ENCODE results near the gene THBS2. TPM values are rescaled to one million over a fixed set of nuclear protein-coding genes. Genes with fewer than 3 reads are reported as not detected.
"Not testable (repeated sequence)": the region's sequence is repeated elsewhere in the genome, so short reads cannot be mapped to it uniquely, and the experiment has no call there.

THBS2 gene
- total RNA-seq, 4 donors from 2014 or later = 3.6 to 7.7 (median 4.8) TPM

DNA sequence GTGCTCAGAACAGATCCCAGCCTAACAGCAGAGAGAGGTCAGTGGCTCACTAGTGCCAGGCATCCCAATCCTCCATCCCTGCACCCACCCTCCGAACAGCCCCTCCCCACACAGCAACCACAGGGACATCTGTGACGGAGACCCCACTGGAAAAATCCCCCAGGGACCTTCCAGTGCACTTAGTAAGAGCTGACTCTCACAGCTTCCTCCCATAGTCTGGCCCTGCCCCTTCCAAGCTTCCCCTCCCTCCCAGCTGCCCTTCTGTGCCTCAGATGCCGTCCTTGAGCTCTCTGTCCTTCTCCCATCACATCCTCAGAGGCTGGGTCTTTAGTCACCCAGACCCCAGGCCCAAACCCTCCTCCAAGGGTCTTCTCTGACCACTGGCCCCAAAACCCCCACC is 9.7 kb upstream of the THBS2 start:
- no peak for TF ChIP-seq POLR2A (IDR thresholded peaks at IDR 0.05)
- TF ChIP-seq, protein P1, sequence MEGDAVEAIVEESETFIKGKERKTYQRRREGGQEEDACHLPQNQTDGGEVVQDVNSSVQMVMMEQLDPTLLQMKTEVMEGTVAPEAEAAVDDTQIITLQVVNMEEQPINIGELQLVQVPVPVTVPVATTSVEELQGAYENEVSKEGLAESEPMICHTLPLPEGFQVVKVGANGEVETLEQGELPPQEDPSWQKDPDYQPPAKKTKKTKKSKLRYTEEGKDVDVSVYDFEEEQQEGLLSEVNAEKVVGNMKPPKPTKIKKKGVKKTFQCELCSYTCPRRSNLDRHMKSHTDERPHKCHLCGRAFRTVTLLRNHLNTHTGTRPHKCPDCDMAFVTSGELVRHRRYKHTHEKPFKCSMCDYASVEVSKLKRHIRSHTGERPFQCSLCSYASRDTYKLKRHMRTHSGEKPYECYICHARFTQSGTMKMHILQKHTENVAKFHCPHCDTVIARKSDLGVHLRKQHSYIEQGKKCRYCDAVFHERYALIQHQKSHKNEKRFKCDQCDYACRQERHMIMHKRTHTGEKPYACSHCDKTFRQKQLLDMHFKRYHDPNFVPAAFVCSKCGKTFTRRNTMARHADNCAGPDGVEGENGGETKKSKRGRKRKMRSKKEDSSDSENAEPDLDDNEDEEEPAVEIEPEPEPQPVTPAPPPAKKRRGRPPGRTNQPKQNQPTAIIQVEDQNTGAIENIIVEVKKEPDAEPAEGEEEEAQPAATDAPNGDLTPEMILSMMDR (IDR thresholded peaks at IDR 0.05 in 4 of 5, conservative IDR thresholded peaks at IDR 0.05 in 1 of 5) = no peak
- no peaks in the 10 kb centered on the region for H3K27me3 ChIP-seq
- in situ Hi-C loops (cut with MboI; ENCODE audit: low sequenced_read_pairs in 4 of 4) = no loop called here
- intact Hi-C loops (cut with DNase I; ENCODE audit: low total_unique reads) = no loop called here
- DNase-seq = no peak
- no peaks in the 10 kb centered on the region for H3K9me3 ChIP-seq
- H3K36me3 ChIP-seq = no peaks in the 10 kb centered on the region
- no peaks in the 10 kb centered on the region for H3K4me1 ChIP-seq
- H3K4me3 ChIP-seq = no peak overlapping the region
- no peak for ATAC-seq
- no peak overlapping the region for H3K27ac ChIP-seq

DNA sequence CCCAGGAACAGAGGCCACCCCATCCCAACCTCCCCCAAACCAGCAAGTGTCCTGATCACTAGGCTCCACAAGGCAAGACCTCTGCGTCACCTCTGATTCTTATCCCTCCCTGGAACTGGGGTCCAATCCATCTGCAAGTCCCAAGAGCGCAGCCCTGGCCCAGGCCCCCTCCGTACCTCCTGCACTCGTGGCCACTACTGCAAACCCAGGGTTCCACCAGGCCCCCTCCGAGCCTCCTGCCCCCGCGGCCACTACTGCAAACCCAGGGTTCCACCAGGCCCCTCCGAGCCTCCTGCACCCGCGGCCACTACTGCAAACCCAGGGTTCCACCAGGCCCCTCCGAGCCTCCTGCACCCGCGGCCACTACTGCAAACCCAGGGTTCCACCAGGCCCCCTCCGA is 9.0 kb upstream of the THBS2 start:
- DNase-seq; H3K4me3 ChIP-seq; H3K4me1 ChIP-seq; intact Hi-C loops (cut with DNase I; ENCODE audit: low total_unique reads); H3K9me3 ChIP-seq; in situ Hi-C loops (cut with MboI; ENCODE audit: low sequenced_read_pairs in 4 of 4); H3K27ac ChIP-seq; ATAC-seq; H3K36me3 ChIP-seq; H3K27me3 ChIP-seq: not testable (repeated sequence)

DNA sequence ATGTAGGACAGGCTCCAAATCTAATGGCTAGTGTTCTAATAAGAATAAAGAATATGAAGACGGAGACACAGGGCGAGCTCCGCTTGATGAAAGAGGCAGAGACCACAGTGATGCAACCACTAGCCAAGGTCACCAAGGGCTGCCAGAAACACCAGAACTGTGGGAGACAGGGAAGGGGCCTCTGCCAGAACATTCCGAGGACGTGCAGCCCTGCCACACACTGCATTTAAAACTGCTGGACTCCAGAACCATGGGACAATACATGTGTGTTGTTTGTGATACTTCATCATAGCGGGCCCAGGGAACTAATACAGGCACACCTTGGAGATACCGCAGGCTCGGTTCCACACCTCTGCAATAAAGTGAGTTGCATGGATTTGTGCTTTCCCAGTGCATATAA is 2.9 kb upstream of the THBS2 start:
- DNase-seq (no peak), ATAC-seq (no peak)
- no peak for TF ChIP-seq POLR2A (IDR thresholded peaks at IDR 0.05)
- Histone ChIP-seq H3K27ac (no peak overlapping the region), H3K36me3 (no peaks in the 10 kb centered on the region), H3K4me3 (no peak overlapping the region), H3K4me1 (no peaks in the 10 kb centered on the region), H3K9me3 (no peaks in the 10 kb centered on the region), H3K27me3 (peaks cover 10 to 27% (median 15%) of the 10 kb centered on the region in 3 donors)
- intact Hi-C loops (cut with DNase I; ENCODE audit: low total_unique reads) (no loop called here), in situ Hi-C loops (cut with MboI; ENCODE audit: low sequenced_read_pairs in 4 of 4) (no loop called here)

DNA sequence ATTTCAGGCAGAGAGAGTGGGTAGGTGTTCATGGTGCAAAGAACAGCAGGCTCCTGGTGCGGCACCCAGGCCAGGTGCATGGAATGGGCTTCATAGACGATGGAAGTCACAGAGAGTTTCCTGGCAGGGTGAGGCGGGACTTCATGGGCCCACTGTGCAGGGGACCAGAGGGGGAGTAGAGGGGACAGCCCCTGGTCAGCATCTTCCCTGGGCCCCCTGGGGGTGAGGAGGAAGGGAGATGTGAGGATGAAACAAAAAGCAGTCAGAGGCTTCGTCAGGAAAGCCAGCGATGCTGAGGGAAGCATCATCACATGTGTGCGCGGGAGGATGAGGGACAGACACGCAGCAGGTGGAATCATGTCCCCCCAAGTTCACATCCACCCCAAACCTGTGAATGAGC is 2.4 kb upstream of the THBS2 start:
- peaks cover 10 to 27% (median 18%) of the 10 kb centered on the region in 3 donors for H3K27me3 ChIP-seq
- intact Hi-C loops (cut with DNase I; ENCODE audit: low total_unique reads) = no loop called here
- TF ChIP-seq, protein P1 (IDR thresholded peaks at IDR 0.05 in 4 of 5, conservative IDR thresholded peaks at IDR 0.05 in 1 of 5) = no peak
- TF ChIP-seq POLR2A (IDR thresholded peaks at IDR 0.05) = no peak
- DNase-seq = no peak
- H3K36me3 ChIP-seq = no peaks in the 10 kb centered on the region
- no peak overlapping the region for H3K4me3 ChIP-seq
- H3K9me3 ChIP-seq = no peaks in the 10 kb centered on the region
- H3K4me1 ChIP-seq = no peaks in the 10 kb centered on the region
- ATAC-seq = no peak
- in situ Hi-C loops (cut with MboI; ENCODE audit: low sequenced_read_pairs in 4 of 4) = no loop called here
- H3K27ac ChIP-seq = no peak overlapping the region

DNA sequence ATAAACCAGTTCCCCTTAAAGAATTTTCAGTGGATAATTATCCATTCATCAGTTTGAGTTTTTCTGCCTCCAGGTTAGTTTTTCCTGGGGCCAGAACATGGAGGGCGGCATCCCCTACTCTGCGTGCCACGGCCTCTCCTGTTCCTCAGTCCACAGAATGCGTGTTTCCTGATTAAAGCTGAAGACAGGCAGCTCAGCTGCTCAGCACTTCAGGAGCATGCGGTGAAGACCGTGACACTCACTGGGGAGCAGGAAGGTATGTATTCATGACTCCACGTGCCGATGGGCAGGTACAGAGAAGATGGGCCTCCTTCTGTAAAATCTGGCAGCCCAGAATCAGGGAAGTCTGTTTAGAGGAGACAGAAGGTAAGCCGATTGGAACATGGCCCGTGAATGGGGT is 2.0 kb upstream of the THBS2 start:
- Histone ChIP-seq H3K36me3 (no peaks in the 10 kb centered on the region), H3K27ac (no peak overlapping the region), H3K27me3 (peaks cover 10 to 27% (median 18%) of the 10 kb centered on the region in 3 donors), H3K9me3 (no peaks in the 10 kb centered on the region), H3K4me3 (no peak overlapping the region), H3K4me1 (no peaks in the 10 kb centered on the region)
- ATAC-seq (no peak), DNase-seq (no peak)
- TF ChIP-seq, protein P1 (IDR thresholded peaks at IDR 0.05 in 4 of 5, conservative IDR thresholded peaks at IDR 0.05 in 1 of 5) = no peak
- TF ChIP-seq POLR2A (IDR thresholded peaks at IDR 0.05) = no peak
- in situ Hi-C loops (cut with MboI; ENCODE audit: low sequenced_read_pairs in 4 of 4) (no loop called here), intact Hi-C loops (cut with DNase I; ENCODE audit: low total_unique reads) (no loop called here)
